NB4 (cell line): Measurements from ENCODE around the gene CD164L2.

ENCODE experiments used
- CTCF ChIP-seq: IDR thresholded peaks from one replicate; pipeline ENCODE4 v1.5.1; 2012; ENCODE audit warnings: low read depth, low read length
- MAX ChIP-seq: IDR thresholded peaks from 2 replicates; pipeline ENCODE4 v1.6.1; 2011; ENCODE audit warnings: low read depth, low read length
- MYC ChIP-seq: IDR thresholded peaks from 2 replicates; pipeline ENCODE4 v1.6.1; 2011; ENCODE audit warnings: low read depth, low read length
- POLR2A ChIP-seq: IDR thresholded peaks from 2 replicates; pipeline ENCODE4 v1.6.1; 2011; ENCODE audit warnings: mild to moderate bottlenecking; ENCODE audit not compliant: insufficient read length; ENCODE audit errors: extremely low read depth

GRCh38 chr1:27429029-27429425 is 45.9 kb upstream of the CD164L2 start:
- TF ChIP-seq CTCF = no peak
- no peak for TF ChIP-seq POLR2A
- no peak for TF ChIP-seq MYC
- no peak for TF ChIP-seq MAX
